ENCODE results near the gene RAI14. TPM values are rescaled to one million over a fixed set of nuclear protein-coding genes. Genes with fewer than 3 reads are reported as not detected.

The RAI14 gene
- total RNA-seq, 1 donor from 2014 or later: 30.7 TPM

GRCh38 chr5:34865091-34865490 lies 209.0 kb downstream of the RAI14 start:
- DNase-seq (ENCODE audit: extremely low spot score in 2 of 2): no peak
- H3K27ac ChIP-seq: no peak overlapping the region
- H3K36me3 ChIP-seq: no peaks in the 10 kb centered on the region
- no peaks in the 10 kb centered on the region for H3K27me3 ChIP-seq
- H3K4me3 ChIP-seq: no peak overlapping the region
- no peaks in the 10 kb centered on the region for H3K9me3 ChIP-seq
- TF ChIP-seq POLR2AphosphoS5 (IDR thresholded peaks at IDR 0.05; ENCODE audit: insufficient read depth in 1 of 2, low read depth in 1 of 2): no peak
- TF ChIP-seq POLR2A (IDR thresholded peaks at IDR 0.05): no peak
- TF ChIP-seq, protein P1, sequence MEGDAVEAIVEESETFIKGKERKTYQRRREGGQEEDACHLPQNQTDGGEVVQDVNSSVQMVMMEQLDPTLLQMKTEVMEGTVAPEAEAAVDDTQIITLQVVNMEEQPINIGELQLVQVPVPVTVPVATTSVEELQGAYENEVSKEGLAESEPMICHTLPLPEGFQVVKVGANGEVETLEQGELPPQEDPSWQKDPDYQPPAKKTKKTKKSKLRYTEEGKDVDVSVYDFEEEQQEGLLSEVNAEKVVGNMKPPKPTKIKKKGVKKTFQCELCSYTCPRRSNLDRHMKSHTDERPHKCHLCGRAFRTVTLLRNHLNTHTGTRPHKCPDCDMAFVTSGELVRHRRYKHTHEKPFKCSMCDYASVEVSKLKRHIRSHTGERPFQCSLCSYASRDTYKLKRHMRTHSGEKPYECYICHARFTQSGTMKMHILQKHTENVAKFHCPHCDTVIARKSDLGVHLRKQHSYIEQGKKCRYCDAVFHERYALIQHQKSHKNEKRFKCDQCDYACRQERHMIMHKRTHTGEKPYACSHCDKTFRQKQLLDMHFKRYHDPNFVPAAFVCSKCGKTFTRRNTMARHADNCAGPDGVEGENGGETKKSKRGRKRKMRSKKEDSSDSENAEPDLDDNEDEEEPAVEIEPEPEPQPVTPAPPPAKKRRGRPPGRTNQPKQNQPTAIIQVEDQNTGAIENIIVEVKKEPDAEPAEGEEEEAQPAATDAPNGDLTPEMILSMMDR (IDR thresholded peaks at IDR 0.05): no peak
- intact Hi-C loops (cut with DNase I): no loop called here
- H3K4me1 ChIP-seq: peaks cover 6% of the 10 kb centered on the region

GRCh38 chr5:34866989-34867471 lies 210.9 kb downstream of the RAI14 start:
- Histone ChIP-seq H3K27me3 (no peaks in the 10 kb centered on the region), H3K4me1 (peaks cover 6% of the 10 kb centered on the region), H3K27ac (no peak overlapping the region), H3K4me3 (no peak overlapping the region), H3K36me3 (no peaks in the 10 kb centered on the region), H3K9me3 (no peaks in the 10 kb centered on the region)
- TF ChIP-seq POLR2A (IDR thresholded peaks at IDR 0.05) (no peak), POLR2AphosphoS5 (IDR thresholded peaks at IDR 0.05; ENCODE audit: insufficient read depth in 1 of 2, low read depth in 1 of 2) (no peak)
- TF ChIP-seq, protein P1 (IDR thresholded peaks at IDR 0.05): no peak
- intact Hi-C loops (cut with DNase I): no loop called here
- no peak for DNase-seq (ENCODE audit: extremely low spot score in 2 of 2)

GRCh38 chr5:34867660-34868059 lies 211.5 kb downstream of the RAI14 start:
- Histone ChIP-seq H3K36me3 (no peaks in the 10 kb centered on the region), H3K9me3 (no peaks in the 10 kb centered on the region), H3K4me3 (no peak overlapping the region), H3K4me1 (peaks cover 6% of the 10 kb centered on the region), H3K27ac (no peak overlapping the region), H3K27me3 (no peaks in the 10 kb centered on the region)
- DNase-seq (ENCODE audit: extremely low spot score in 2 of 2): no peak
- intact Hi-C loops (cut with DNase I): no loop called here
- TF ChIP-seq POLR2AphosphoS5 (IDR thresholded peaks at IDR 0.05; ENCODE audit: insufficient read depth in 1 of 2, low read depth in 1 of 2) (no peak), POLR2A (IDR thresholded peaks at IDR 0.05) (no peak)
- TF ChIP-seq, protein P1 (IDR thresholded peaks at IDR 0.05): no peak

GRCh38 chr5:34868791-34869190 lies 212.7 kb downstream of the RAI14 start:
- TF ChIP-seq POLR2AphosphoS5 (IDR thresholded peaks at IDR 0.05; ENCODE audit: insufficient read depth in 1 of 2, low read depth in 1 of 2) (no peak), POLR2A (IDR thresholded peaks at IDR 0.05) (no peak)
- TF ChIP-seq, protein P1 (IDR thresholded peaks at IDR 0.05): no peak
- Histone ChIP-seq H3K4me3 (no peak overlapping the region), H3K36me3 (no peaks in the 10 kb centered on the region), H3K27me3 (no peaks in the 10 kb centered on the region), H3K9me3 (no peaks in the 10 kb centered on the region), H3K4me1 (peaks cover under 1% of the 10 kb centered on the region), H3K27ac (no peak overlapping the region)
- no peak for DNase-seq (ENCODE audit: extremely low spot score in 2 of 2)
- intact Hi-C loops (cut with DNase I): no loop called here

- DNase-seq (ENCODE audit: extremely low spot score in 2 of 2): no peak
- no peak overlapping the region for H3K27ac ChIP-seq
- H3K27me3 ChIP-seq: no peaks in the 10 kb centered on the region
- no peaks in the 10 kb centered on the region for H3K36me3 ChIP-seq
- H3K4me1 ChIP-seq: no peaks in the 10 kb centered on the region
- intact Hi-C loops (cut with DNase I): no loop called here
- no peaks in the 10 kb centered on the region for H3K9me3 ChIP-seq
- TF ChIP-seq POLR2A (IDR thresholded peaks at IDR 0.05) (no peak), POLR2AphosphoS5 (IDR thresholded peaks at IDR 0.05; ENCODE audit: insufficient read depth in 1 of 2, low read depth in 1 of 2) (no peak)
- TF ChIP-seq, protein P1 (IDR thresholded peaks at IDR 0.05): no peak
- H3K4me3 ChIP-seq: no peak overlapping the region
Observed at GRCh38 chr5:34869256-34869655, 213.1 kb downstream of the RAI14 start.

All from vagina (tissue), 2 donors.